Stimulated activated memory B cell treated with anti-CD40 and anti-IgM and Interleukin-4, amounts not matched to agents 10 μg/mL and 1 μg/mL and 100 μg/mL, for 72 hours (primary cell): ENCODE data around the gene DDT.
"Not testable (repeated sequence)": the region's sequence is repeated elsewhere in the genome, so short reads cannot be mapped to it uniquely, and the experiment has no call there.

Source experiments
- ATAC-seq: fragments of 150-1000 bp; cut with Tn5 transposase; 2 replicates; pipeline ENCODE4 v1.10.0; 2021
- H3K27ac Mint-ChIP-seq: one replicate; pipeline ENCODE4 v1.8.0; 2022; ENCODE audit warnings: mild to moderate bottlenecking, mixed read lengths
- H3K27me3 Mint-ChIP-seq: one replicate; pipeline ENCODE4 v1.8.0; 2022; ENCODE audit warnings: mixed read lengths
- H3K36me3 Mint-ChIP-seq: one replicate; pipeline ENCODE4 v1.8.0; 2022; ENCODE audit warnings: mixed read lengths
- H3K4me1 Mint-ChIP-seq: one replicate; pipeline ENCODE4 v1.8.0; 2022; ENCODE audit warnings: mixed read lengths
- H3K4me3 Mint-ChIP-seq: one replicate; pipeline ENCODE4 v1.8.0; 2022; ENCODE audit warnings: mild to moderate bottlenecking, moderate library complexity, mixed read lengths
- H3K9me3 Mint-ChIP-seq: one replicate; pipeline ENCODE4 v1.8.0; 2022; ENCODE audit warnings: mixed read lengths

DDT gene

GRCh38 chr22:23940166-23940565 is 34.1 kb downstream of the DDT start:
- not testable (repeated sequence) for H3K27me3 Mint-ChIP-seq, H3K9me3 Mint-ChIP-seq, ATAC-seq, H3K4me3 Mint-ChIP-seq, H3K4me1 Mint-ChIP-seq, H3K36me3 Mint-ChIP-seq, H3K27ac Mint-ChIP-seq

- H3K36me3 Mint-ChIP-seq = no peaks in the 10 kb centered on the region
- H3K4me1 Mint-ChIP-seq = no peaks in the 10 kb centered on the region
- no peaks in the 10 kb centered on the region for H3K27me3 Mint-ChIP-seq
- no peak overlapping the region for H3K27ac Mint-ChIP-seq
- H3K9me3 Mint-ChIP-seq = no peaks in the 10 kb centered on the region
- no peak for ATAC-seq
- H3K4me3 Mint-ChIP-seq = no peak overlapping the region
These were observed 35.3 kb downstream of the DDT start for GRCh38 chr22:23939017-23939357.

- H3K27ac Mint-ChIP-seq = no peak overlapping the region
- no peak for ATAC-seq
- H3K27me3 Mint-ChIP-seq = no peaks in the 10 kb centered on the region
- no peaks in the 10 kb centered on the region for H3K9me3 Mint-ChIP-seq
- no peak overlapping the region for H3K4me3 Mint-ChIP-seq
- H3K4me1 Mint-ChIP-seq = no peaks in the 10 kb centered on the region
- no peaks in the 10 kb centered on the region for H3K36me3 Mint-ChIP-seq
These were observed 35.8 kb downstream of the DDT start for GRCh38 chr22:23938328-23939016.

- no peak for ATAC-seq
- H3K9me3 Mint-ChIP-seq = peaks cover 10% of the 10 kb centered on the region
- H3K4me1 Mint-ChIP-seq = peaks cover 22% of the 10 kb centered on the region
- H3K4me3 Mint-ChIP-seq = no peak overlapping the region
- H3K27ac Mint-ChIP-seq = no peak overlapping the region
- peaks cover 80% of the 10 kb centered on the region for H3K36me3 Mint-ChIP-seq
- no peaks in the 10 kb centered on the region for H3K27me3 Mint-ChIP-seq
These were observed 47.7 kb downstream of the DDT start for GRCh38 chr22:23926561-23926960.

GRCh38 chr22:23925020-23925606 is 49.1 kb downstream of the DDT start:
- peaks cover 5% of the 10 kb centered on the region for H3K9me3 Mint-ChIP-seq
- H3K4me3 Mint-ChIP-seq = no peak overlapping the region
- H3K4me1 Mint-ChIP-seq = peaks cover 18% of the 10 kb centered on the region
- H3K27ac Mint-ChIP-seq = no peak overlapping the region
- H3K27me3 Mint-ChIP-seq = no peaks in the 10 kb centered on the region
- peaks cover 77% of the 10 kb centered on the region for H3K36me3 Mint-ChIP-seq
- ATAC-seq = no peak

- Mint-ChIP-seq H3K4me1 (peaks cover 7% of the 10 kb centered on the region), H3K4me3 (no peak overlapping the region), H3K27me3 (no peaks in the 10 kb centered on the region), H3K36me3 (peaks cover 72% of the 10 kb centered on the region), H3K27ac (no peak overlapping the region), H3K9me3 (peaks cover 5% of the 10 kb centered on the region)
- ATAC-seq = no peak
These were observed 51.3 kb downstream of the DDT start for GRCh38 chr22:23922921-23923320.

- H3K4me3 Mint-ChIP-seq, ATAC-seq, H3K27me3 Mint-ChIP-seq, H3K9me3 Mint-ChIP-seq, H3K4me1 Mint-ChIP-seq: not testable (repeated sequence)
- peak overlapping the region; percentile 35 for H3K27ac Mint-ChIP-seq
- H3K36me3 Mint-ChIP-seq = peaks cover 61% of the 10 kb centered on the region
These were observed 52.5 kb downstream of the DDT start for GRCh38 chr22:23921586-23922201.
